ENCODE data around the gene LSM5.
A peak's percentile ranks its signal among the peaks of the same experiment; 100 is the strongest.

Gene LSM5

DNA sequence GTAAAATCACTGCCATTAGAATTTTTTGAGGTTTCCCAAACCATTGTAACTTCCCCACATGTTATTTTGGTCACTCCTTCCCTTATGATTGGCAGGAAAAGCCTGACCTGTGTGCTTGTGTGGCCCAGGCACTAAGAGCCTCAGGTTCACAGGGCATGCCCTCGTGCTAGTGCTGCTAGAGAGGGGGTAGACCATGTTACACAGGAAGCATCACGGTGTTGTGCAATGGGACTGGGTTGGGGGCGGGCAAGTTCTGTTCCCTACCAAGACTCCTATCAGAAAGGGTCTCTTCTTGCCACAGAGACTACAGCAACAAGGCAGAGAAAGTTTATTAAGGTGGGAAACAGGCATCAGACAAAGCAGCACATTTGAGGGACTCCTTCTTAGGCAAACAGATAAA lies 32.2 kb downstream of the LSM5 start:
- no peak for DNase-seq

DNA sequence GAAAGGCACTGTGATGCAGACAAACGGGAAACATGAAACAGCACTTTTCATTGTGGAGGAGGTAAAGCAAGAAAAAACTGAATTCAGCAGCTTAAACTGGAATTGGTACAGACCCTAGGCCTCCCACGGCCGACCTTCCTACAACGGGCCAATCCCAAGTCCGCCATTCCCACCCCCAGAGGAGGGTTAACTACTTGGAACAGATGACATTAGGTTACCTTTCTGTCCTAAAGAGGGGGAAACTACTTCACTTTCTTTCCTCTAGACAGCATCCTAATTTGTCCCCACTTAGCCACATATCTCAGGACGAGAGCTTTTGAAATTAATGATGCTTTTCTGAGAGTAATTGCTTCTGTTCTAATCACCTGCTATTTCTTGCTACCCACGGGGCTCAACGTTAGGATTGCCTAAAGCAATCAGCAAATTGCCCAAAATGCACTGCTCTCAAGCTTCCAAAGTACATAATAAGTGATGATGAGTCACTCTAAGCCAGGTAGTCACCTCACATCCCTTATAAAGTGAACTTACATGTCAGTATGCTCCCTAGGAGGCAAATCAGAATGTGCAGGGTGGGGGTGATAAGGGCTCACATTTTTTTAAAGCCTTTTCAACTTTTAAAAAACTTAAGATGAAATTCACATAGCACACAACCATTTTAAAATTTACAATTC lies 36.7 kb downstream of the LSM5 start:
- peak; percentile 94 for DNase-seq

DNA sequence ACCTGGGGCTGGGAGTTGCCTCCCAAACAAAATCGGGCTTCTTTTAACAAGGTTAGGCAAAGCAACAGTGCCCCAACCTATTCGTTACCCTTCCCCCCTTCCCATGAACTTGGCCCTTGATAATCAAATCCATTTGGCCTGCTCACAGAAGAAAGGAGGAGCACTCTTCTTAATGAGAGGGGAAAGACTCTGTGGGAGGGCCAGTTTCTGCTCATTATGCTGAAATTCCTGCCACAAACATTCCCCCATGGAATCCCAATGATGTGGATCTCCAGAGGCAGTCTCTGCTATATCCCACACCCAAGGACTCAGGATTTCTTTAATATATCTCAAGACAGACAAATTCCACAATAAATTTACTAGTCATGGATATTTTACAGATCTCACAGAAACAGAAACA lies 43.0 kb downstream of the LSM5 start:
- DNase-seq, result no peak

- no peak for DNase-seq
Measured at GRCh38 chr7:32436146-32436928, 53.8 kb downstream of the LSM5 start.

Measured in NCI-H1105 treated with DMSO at 0.1 percent for 48 hours (cell line).